Lower leg skin (tissue), 3 donors: ENCODE results near the gene LRFN2.

Experiments
- POLR2A ChIP-seq, 2 donors: fragments of 450-650 bp; IDR thresholded peaks; one replicate each; pipeline ENCODE4 v1.6.1; 2016 to 2017; ENCODE audit warnings: antibody characterized with exemption in 2 of 2, mild to moderate bottlenecking in 1 of 2, moderate library complexity in 1 of 2
- TF ChIP-seq, protein P1 (sequence below), 3 donors: fragments of 450-650 bp; IDR thresholded peaks; one replicate each; pipeline ENCODE4 v1.5.1; 2016; ENCODE audit warnings: antibody characterized with exemption in 3 of 3, mild to moderate bottlenecking in 3 of 3, moderate library complexity in 2 of 3

DNA sequence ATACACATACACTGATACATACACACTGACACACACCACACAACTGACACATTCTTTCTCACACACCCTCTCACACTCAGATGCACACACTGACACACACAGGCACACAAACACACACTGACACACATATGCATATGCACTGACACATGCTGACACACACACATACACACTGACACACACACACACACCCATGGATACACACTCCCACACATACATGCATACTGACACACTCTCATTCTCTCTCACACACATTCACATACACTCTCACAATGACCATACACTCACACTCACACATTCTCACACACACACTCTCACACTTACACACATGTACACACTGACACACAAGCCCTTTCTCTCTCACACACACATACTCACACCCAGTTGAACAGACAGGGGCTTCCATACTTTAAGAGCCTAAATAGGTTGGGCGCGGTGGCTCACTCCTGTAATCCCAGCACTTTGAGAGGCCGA lies 236.4 kb downstream of the LRFN2 start:
- TF ChIP-seq, protein P1, sequence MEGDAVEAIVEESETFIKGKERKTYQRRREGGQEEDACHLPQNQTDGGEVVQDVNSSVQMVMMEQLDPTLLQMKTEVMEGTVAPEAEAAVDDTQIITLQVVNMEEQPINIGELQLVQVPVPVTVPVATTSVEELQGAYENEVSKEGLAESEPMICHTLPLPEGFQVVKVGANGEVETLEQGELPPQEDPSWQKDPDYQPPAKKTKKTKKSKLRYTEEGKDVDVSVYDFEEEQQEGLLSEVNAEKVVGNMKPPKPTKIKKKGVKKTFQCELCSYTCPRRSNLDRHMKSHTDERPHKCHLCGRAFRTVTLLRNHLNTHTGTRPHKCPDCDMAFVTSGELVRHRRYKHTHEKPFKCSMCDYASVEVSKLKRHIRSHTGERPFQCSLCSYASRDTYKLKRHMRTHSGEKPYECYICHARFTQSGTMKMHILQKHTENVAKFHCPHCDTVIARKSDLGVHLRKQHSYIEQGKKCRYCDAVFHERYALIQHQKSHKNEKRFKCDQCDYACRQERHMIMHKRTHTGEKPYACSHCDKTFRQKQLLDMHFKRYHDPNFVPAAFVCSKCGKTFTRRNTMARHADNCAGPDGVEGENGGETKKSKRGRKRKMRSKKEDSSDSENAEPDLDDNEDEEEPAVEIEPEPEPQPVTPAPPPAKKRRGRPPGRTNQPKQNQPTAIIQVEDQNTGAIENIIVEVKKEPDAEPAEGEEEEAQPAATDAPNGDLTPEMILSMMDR (IDR thresholded peaks at IDR 0.05), result no peak
- no peak for TF ChIP-seq POLR2A (IDR thresholded peaks at IDR 0.05)
